HEK293 (cell line): ENCODE results near the gene CMTM8.

Experiments
- CTCF ChIA-PET: fragments of 350-600 bp; formaldehyde crosslinking; extraction: SDS; loops from one replicate; lab custom pipeline; 2021; ENCODE audit warnings: antibody characterized with exemption; lab: Yijun Ruan, JAX
- POLR2A ChIA-PET: fragments of 300-600 bp; formaldehyde crosslinking; extraction: SDS; loops from one replicate; lab custom pipeline; 2020; ENCODE audit warnings: antibody characterized with exemption, inconsistent platforms; lab: Yijun Ruan, JAX
- H3K27ac ChIP-seq: fragments of 200-500 bp; sonication (Bioruptor generic); 2 replicates; pipeline ENCODE4 v1.5.1; 2014; ENCODE audit warnings: low read depth, low read length, control low read depth, inconsistent platforms; ENCODE audit errors: extremely low read depth
- H3K36me3 ChIP-seq, 2 experiments: fragments of 200-500 bp in 1 of 2; sonication (Bioruptor generic) in 1 of 2; 1 replicate in 1 of 2; 2 replicates in 1 of 2; pipeline ENCODE4 v1.5.1; 2014 to 2017; ENCODE audit warnings: inconsistent platforms in 2 of 2, low read length in 2 of 2; ENCODE audit not compliant: control insufficient read depth in 2 of 2, insufficient read depth in 1 of 2
- H3K4me1 ChIP-seq: fragments of 200-500 bp; sonication (Bioruptor generic); 2 replicates; pipeline ENCODE4 v1.5.1; 2014; ENCODE audit warnings: mild to moderate bottlenecking, low read length, inconsistent platforms; ENCODE audit not compliant: control insufficient read depth, insufficient read depth
- H3K4me3 ChIP-seq: 2 replicates; pipeline ENCODE4 v1.5.1; 2011; ENCODE audit warnings: low read depth, mild to moderate bottlenecking, control low read depth, low read length, moderate library complexity
- H3K9me3 ChIP-seq: fragments of 200-500 bp; sonication (Bioruptor generic); 2 replicates; pipeline ENCODE4 v1.5.1; 2014; ENCODE audit warnings: low read depth, low read length, inconsistent platforms; ENCODE audit not compliant: control insufficient read depth, insufficient read depth
- KLF10 ChIP-seq: fragments of 450-650 bp; IDR thresholded peaks from 2 replicates; pipeline ENCODE4 v1.5.1; 2018; ENCODE audit warnings: missing biosample characterization, mild to moderate bottlenecking, missing genetic modification characterization
- MEIS1 ChIP-seq: sonication (generic); formaldehyde crosslinking; IDR thresholded peaks from 2 replicates; pipeline ENCODE4 v1.8.1; 2022; ENCODE audit warnings: missing genetic modification reagents, mild to moderate bottlenecking, borderline replicate concordance
- TCF7L2 ChIP-seq: IDR thresholded peaks from 2 replicates; pipeline ENCODE4 v1.6.1; 2011; ENCODE audit warnings: low read depth, mild to moderate bottlenecking, inconsistent platforms, low read length, moderate library complexity, borderline replicate concordance
- TSHZ1 ChIP-seq: fragments of 450-650 bp; formaldehyde crosslinking; IDR thresholded peaks from 2 replicates; pipeline ENCODE4 v1.5.1; 2016; ENCODE audit warnings: missing biosample characterization, missing genetic modification characterization, borderline replicate concordance
- ZBTB21 ChIP-seq: fragments of 450-650 bp; formaldehyde crosslinking; IDR thresholded peaks from 2 replicates; pipeline ENCODE4 v1.5.1; 2017; ENCODE audit warnings: missing biosample characterization, missing genetic modification characterization
- ZFP3 ChIP-seq: fragments of 450-650 bp; formaldehyde crosslinking; IDR thresholded peaks from 2 replicates; pipeline ENCODE4 v1.5.1; 2016; ENCODE audit warnings: low read depth, missing biosample characterization, missing genetic modification characterization
- ZNF140 ChIP-seq: fragments of 450-650 bp; formaldehyde crosslinking; IDR thresholded peaks from 2 replicates; pipeline ENCODE4 v1.5.1; 2016; ENCODE audit warnings: missing biosample characterization, missing genetic modification characterization
- ZNF19 ChIP-seq: fragments of 450-650 bp; formaldehyde crosslinking; IDR thresholded peaks from 2 replicates; pipeline ENCODE4; 2016; ENCODE audit warnings: missing biosample characterization, missing genetic modification characterization, low read depth
- ZNF2 ChIP-seq: fragments of 450-650 bp; formaldehyde crosslinking; IDR thresholded peaks from 2 replicates; pipeline ENCODE4 v1.5.1; 2016; ENCODE audit warnings: missing biosample characterization, missing genetic modification characterization
- ZNF202 ChIP-seq: fragments of 450-650 bp; formaldehyde crosslinking; IDR thresholded peaks from 2 replicates; pipeline ENCODE4 v1.5.1; 2016; ENCODE audit warnings: missing biosample characterization, missing genetic modification characterization, borderline replicate concordance
- ZNF214 ChIP-seq: fragments of 450-650 bp; formaldehyde crosslinking; IDR thresholded peaks from 2 replicates; pipeline ENCODE4 v1.5.1; 2017; ENCODE audit warnings: missing biosample characterization, mild to moderate bottlenecking, missing genetic modification characterization, borderline replicate concordance
- ZNF324 ChIP-seq: fragments of 450-650 bp; formaldehyde crosslinking; IDR thresholded peaks from 2 replicates; pipeline ENCODE4 v1.5.1; 2016; ENCODE audit warnings: missing biosample characterization, missing genetic modification characterization
- ZNF37A ChIP-seq: fragments of 450-650 bp; IDR thresholded peaks from 2 replicates; pipeline ENCODE4 v1.5.1; 2018; ENCODE audit warnings: missing biosample characterization, missing genetic modification characterization
- ZNF600 ChIP-seq: fragments of 450-650 bp; formaldehyde crosslinking; IDR thresholded peaks from 2 replicates; pipeline ENCODE4 v1.5.1; 2016; ENCODE audit warnings: missing biosample characterization, missing genetic modification characterization
- ZNF645 ChIP-seq: fragments of 450-650 bp; formaldehyde crosslinking; IDR thresholded peaks from 2 replicates; pipeline ENCODE4; 2016; ENCODE audit warnings: missing biosample characterization, missing genetic modification characterization
- ZNF654 ChIP-seq: fragments of 450-650 bp; formaldehyde crosslinking; IDR thresholded peaks from 2 replicates; pipeline ENCODE4 v1.5.1; 2016; ENCODE audit warnings: low read depth, missing biosample characterization, missing genetic modification characterization
- TF ChIP-seq, protein P1 (sequence below): IDR thresholded peaks from 2 replicates; pipeline ENCODE4 v1.6.1; 2011; ENCODE audit warnings: mild to moderate bottlenecking, low read depth, low read length, borderline replicate concordance
- TF ChIP-seq, protein P2 (sequence below): fragments of 450-650 bp; formaldehyde crosslinking; IDR thresholded peaks from 2 replicates; pipeline ENCODE4 v1.5.1; 2016; ENCODE audit warnings: missing biosample characterization, missing genetic modification characterization, low read depth
- TF ChIP-seq, protein P3 (sequence below): fragments of 450-650 bp; formaldehyde crosslinking; IDR thresholded peaks from 2 replicates; pipeline ENCODE4 v1.5.1; 2016; ENCODE audit warnings: missing biosample characterization, missing genetic modification characterization

Gene CMTM8

DNA sequence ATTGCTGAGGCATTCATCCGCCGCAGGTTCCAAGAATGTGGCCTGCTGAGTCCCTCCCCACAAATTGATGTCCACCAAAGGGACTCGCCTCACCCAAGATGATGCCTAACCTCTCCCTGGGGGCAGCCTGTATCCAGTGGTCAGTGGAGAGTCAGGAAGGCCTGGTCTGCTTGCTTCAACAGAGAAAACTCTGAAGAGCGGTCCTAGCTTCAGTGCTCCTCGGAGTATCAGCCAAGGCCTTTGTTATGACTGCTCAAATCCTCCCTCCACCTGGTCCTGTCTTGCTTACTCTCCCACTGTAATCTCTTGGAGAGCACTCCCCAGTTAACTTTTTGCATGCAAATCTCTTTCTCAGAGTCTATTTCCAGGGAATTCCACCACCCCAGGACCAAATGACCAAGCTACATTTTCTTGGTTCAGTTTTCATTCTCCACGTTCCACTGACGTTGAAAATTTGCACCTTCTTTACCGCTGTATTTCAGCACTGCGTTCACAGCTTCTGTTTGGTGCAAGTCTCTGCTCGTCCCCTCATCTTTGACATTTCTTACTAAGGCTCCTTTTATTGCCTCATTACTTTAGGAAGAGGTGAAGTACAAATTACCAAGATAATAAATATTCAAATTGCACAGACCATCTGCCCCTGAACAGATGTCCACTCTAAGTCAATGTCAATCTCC, 175.5 kb downstream of the CMTM8 start:
- Histone ChIP-seq H3K9me3 (no peaks in the 10 kb centered on the region), H3K4me3 (no peak overlapping the region), H3K27ac (no peak overlapping the region), H3K4me1 (peaks cover 4% of the 10 kb centered on the region; the same call in 1 of the 2 replicates), H3K36me3 (no peaks in the 10 kb centered on the region)
- ChIA-PET CTCF (interaction anchor here (0.9 to 1.1 kb wide), 2 partner anchors 24 to 38 kb away, joined by 3 read pairs; no protein-coding TSS in a partner anchor), POLR2A (no interaction called here)
- TF ChIP-seq ZNF2 (tag by site-specific recombination): no peak
- TF ChIP-seq ZNF600 (tag by site-specific recombination): no peak
- no peak for TF ChIP-seq TCF7L2
- TF ChIP-seq ZNF654 (tag by site-specific recombination): no peak
- no peak for TF ChIP-seq ZNF140 (tag by site-specific recombination)
- no peak for TF ChIP-seq ZNF37A (tag by site-specific recombination)
- no peak for TF ChIP-seq ZNF202
- TF ChIP-seq, protein P1, sequence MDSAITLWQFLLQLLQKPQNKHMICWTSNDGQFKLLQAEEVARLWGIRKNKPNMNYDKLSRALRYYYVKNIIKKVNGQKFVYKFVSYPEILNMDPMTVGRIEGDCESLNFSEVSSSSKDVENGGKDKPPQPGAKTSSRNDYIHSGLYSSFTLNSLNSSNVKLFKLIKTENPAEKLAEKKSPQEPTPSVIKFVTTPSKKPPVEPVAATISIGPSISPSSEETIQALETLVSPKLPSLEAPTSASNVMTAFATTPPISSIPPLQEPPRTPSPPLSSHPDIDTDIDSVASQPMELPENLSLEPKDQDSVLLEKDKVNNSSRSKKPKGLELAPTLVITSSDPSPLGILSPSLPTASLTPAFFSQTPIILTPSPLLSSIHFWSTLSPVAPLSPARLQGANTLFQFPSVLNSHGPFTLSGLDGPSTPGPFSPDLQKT: no peak
- TF ChIP-seq MEIS1 (CRISPR knock-in tag): no peak

DNA sequence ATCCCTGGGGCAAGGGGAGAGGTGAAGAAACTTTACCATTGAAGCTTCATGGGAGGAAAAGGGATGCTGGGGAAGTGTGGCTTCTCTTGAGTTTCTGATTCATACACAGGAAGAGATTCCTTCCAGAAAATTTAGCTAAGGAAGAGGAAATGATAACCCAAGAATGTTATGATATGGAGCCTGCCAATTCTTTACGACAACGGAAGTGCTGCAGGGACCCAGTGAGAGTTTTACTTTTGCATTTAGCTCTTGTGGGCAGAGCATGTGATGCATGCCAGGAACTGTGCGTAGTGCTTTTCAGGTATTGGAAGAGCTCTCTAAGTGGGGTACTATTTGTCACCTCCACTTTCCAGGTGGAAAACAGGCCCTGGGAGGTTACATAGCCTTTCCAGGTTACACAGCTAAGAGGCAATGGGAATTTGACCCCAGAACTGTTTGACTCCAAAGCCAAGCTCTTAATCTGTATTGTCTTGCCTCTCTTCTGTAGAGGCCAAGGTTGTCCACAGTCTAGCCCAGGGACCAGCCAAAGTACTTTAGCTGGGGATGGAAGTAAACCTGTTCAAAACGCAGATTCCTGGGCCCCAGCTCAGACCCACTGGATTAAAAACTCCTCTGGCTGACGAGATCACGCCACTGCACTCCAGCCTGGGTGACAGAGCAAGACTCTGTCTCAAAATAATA, 176.2 kb downstream of the CMTM8 start:
- CTCF ChIA-PET: interaction anchor here (0.9 to 1.1 kb wide), 2 partner anchors 23 to 38 kb away, joined by 3 read pairs; no protein-coding TSS in a partner anchor
- Histone ChIP-seq H3K9me3 (no peaks in the 10 kb centered on the region), H3K36me3 (no peaks in the 10 kb centered on the region), H3K4me1 (peaks cover 4% of the 10 kb centered on the region; the same call in 1 of the 2 replicates), H3K27ac (no peak overlapping the region), H3K4me3 (no peak overlapping the region)
- TF ChIP-seq KLF10 (no peak), ZNF214 (tag by site-specific recombination) (no peak), ZBTB21 (tag by site-specific recombination) (no peak), ZFP3 (no peak)
- TF ChIP-seq, protein P2, sequence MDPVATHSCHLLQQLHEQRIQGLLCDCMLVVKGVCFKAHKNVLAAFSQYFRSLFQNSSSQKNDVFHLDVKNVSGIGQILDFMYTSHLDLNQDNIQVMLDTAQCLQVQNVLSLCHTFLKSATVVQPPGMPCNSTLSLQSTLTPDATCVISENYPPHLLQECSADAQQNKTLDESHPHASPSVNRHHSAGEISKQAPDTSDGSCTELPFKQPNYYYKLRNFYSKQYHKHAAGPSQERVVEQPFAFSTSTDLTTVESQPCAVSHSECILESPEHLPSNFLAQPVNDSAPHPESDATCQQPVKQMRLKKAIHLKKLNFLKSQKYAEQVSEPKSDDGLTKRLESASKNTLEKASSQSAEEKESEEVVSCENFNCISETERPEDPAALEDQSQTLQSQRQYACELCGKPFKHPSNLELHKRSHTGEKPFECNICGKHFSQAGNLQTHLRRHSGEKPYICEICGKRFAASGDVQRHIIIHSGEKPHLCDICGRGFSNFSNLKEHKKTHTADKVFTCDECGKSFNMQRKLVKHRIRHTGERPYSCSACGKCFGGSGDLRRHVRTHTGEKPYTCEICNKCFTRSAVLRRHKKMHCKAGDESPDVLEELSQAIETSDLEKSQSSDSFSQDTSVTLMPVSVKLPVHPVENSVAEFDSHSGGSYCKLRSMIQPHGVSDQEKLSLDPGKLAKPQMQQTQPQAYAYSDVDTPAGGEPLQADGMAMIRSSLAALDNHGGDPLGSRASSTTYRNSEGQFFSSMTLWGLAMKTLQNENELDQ (tag by site-specific recombination): no peak
- POLR2A ChIA-PET: no interaction called here

DNA sequence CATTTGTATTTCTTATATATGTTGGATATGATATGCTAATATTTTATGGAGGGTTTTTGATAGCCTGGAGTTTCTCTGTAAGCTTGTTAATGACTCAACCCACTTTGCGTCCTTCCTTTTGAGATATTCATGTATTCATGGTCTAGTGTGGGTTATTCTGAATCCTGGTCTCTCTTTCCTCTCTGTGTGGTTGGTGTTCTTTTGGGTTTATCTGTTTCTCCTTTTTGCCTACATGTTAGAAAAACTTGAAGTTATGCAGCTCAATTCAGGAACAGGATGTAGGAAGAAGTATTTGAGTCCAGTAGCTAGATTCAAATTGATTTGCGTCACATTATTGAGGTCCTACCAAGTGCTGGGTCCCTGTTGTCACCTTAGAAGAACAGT, 181.3 kb downstream of the CMTM8 start:
- CTCF ChIA-PET: interaction anchor here (0.6 to 0.7 kb wide), 2 partner anchors 12 to 48 kb away, joined by 3 read pairs; no protein-coding TSS in a partner anchor
- no peak overlapping the region for H3K27ac ChIP-seq
- no peaks in the 10 kb centered on the region for H3K36me3 ChIP-seq
- TF ChIP-seq, protein P3, sequence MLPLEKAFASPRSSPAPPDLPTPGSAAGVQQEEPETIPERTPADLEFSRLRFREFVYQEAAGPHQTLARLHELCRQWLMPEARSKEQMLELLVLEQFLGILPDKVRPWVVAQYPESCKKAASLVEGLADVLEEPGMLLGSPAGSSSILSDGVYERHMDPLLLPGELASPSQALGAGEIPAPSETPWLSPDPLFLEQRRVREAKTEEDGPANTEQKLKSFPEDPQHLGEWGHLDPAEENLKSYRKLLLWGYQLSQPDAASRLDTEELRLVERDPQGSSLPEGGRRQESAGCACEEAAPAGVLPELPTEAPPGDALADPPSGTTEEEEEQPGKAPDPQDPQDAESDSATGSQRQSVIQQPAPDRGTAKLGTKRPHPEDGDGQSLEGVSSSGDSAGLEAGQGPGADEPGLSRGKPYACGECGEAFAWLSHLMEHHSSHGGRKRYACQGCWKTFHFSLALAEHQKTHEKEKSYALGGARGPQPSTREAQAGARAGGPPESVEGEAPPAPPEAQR (tag by site-specific recombination): no peak
- TF ChIP-seq TSHZ1 (tag by site-specific recombination): no peak
- no peak for TF ChIP-seq ZNF19 (tag by site-specific recombination)
- no peak for TF ChIP-seq ZNF600 (tag by site-specific recombination)
- no peak for TF ChIP-seq ZNF324 (tag by site-specific recombination)
- TF ChIP-seq ZNF645 (tag by site-specific recombination): no peak
- POLR2A ChIA-PET: no interaction called here
- no peaks in the 10 kb centered on the region for H3K9me3 ChIP-seq
- no peaks in the 10 kb centered on the region; the same call in 1 of the 2 replicates for H3K4me1 ChIP-seq
- H3K4me3 ChIP-seq: no peak overlapping the region
